Measurements from ENCODE around the gene CLEC4M.
"Not testable (repeated sequence)": the region's sequence is repeated elsewhere in the genome, so short reads cannot be mapped to it uniquely, and the experiment has no call there.

CLEC4M gene

GRCh38 chr19:7740682-7741054 is 22.4 kb upstream of the CLEC4M start:
- no peak for DNase-seq (ENCODE audit: low read depth in 1 of 2, low spot score in 1 of 2)

GRCh38 chr19:7742575-7742974 is 20.5 kb upstream of the CLEC4M start:
- no peak for DNase-seq (ENCODE audit: low read depth in 1 of 2, low spot score in 1 of 2)

DNA sequence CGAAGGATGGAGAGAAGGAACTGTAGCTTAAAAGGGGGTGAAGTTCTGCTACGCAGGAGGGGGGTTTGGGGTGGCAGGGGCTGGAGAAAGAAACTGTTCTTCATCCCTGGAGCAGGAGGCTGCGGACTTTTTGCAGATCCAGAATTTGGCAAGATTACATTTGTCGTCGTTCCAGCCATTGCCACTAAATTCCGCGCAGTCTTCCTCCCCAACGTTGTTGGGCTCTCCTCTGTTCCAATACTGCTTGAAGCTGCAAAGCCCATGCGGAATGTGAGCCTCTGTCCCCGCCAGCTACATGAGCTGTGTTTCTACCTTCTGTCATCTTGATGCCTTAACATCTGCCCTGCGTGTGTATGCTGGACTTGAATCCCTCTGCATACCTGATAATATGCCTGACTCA is 20.1 kb upstream of the CLEC4M start:
- DNase-seq (ENCODE audit: low read depth in 1 of 2, low spot score in 1 of 2) = no peak

DNA sequence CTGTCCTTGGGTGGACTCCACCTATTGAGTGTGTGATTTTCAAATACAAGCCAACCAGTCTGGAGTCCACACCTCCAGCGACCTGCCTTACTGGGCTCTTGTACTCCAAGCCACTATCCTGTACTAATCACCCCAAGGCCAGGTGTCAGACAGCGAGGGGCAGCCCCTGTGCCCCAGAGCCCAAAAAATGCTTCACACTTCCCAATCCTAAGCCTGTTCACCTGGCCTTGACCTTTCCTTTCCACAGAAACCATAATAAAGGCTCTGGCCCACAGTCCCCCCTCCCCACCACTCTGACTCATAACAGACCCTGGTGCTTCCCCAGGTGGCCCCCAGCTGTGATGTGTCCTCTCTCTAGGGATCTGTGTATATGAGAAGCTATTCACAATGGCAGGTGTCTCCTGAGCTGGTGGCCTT is 19.6 kb upstream of the CLEC4M start:
- no peak for DNase-seq (ENCODE audit: low read depth in 1 of 2, low spot score in 1 of 2)

DNA sequence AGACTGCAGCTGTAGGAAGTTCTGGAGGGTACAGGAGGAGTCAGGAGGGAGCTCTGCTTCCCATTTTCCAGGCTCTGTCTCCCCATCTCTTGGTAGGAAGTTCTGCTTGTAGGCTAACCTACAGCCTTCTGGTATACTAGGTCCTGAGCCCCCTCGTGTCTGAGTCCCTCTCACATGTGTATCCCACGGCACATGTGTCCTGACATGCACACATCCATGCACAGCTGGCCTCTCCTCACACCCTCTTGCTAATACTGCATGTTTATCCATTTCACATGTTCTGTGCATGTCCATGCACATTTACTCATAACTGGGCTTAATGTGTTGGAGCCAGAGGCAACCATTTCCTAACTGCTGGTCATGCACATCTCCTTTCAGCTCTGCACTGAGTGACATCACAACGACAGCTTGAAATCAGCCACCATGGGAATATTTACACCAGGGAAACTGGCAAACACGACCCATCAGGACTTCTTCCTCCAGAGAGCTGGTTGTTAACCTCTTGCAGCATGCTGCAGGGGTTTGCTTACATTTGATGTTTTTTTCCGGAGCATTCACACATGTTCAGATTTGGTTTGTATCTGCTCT is 18.8 kb upstream of the CLEC4M start:
- no peak for DNase-seq (ENCODE audit: low read depth in 1 of 2, low spot score in 1 of 2)

DNA sequence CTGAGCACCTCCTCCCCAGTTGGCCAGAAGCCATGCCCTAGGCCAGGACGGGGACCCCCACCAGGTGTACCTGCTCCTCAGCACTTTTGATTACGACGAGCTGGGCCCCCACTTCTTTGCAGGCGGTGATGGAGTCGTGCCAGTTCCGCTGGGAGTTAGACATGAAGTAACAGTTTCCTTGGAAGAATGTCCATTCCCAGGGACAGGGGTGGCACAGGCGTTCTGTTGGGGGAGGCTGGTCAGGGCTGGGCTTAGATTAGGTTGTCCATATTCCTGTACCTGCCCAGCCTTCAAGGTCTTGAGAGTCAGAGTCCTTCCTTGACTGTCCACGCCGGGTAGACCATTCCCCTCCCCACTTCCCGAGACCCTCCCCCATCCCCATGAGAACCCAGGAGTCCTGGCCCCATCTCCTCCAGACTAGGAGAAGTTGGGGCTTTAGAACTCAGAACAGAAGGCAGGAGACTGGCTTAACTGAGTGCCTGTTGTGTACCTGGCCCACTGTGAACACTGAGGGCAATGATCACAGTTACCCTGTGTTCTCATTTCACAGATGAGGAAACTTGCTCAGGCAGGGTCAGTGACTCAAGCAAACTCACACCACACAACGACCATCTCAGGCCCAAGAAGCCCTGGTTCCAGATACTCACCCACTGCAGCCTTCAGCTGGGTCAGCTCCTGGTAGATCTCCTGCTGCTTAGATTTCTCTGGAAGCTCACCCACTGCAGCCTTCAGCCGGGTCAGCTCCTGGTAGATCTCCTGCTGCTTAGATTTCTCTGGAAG is 18.0 kb upstream of the CLEC4M start:
- DNase-seq (ENCODE audit: low read depth in 1 of 2, low spot score in 1 of 2) = no peak

- DNase-seq (ENCODE audit: low read depth in 1 of 2, low spot score in 1 of 2) = not testable (repeated sequence)
Measured at GRCh38 chr19:7746306-7746705, 16.7 kb upstream of the CLEC4M start.

- DNase-seq (ENCODE audit: low read depth in 1 of 2, low spot score in 1 of 2) = no peak
Measured at GRCh38 chr19:7746903-7747884, 15.8 kb upstream of the CLEC4M start, which contains the start of gene CD209. TSS of gene CD209 (minus strand) at chr19:7747534. CDS start at chr19:7747511, 23 bp downstream.

- no peak for DNase-seq (ENCODE audit: low read depth in 1 of 2, low spot score in 1 of 2)
Measured at GRCh38 chr19:7748171-7748570, 14.9 kb upstream of the CLEC4M start.

GRCh38 chr19:7748756-7749155 is 14.3 kb upstream of the CLEC4M start:
- no peak for DNase-seq (ENCODE audit: low read depth in 1 of 2, low spot score in 1 of 2)

- peak in 1 of 2 donors; percentile 61 for DNase-seq (ENCODE audit: low read depth in 1 of 2, low spot score in 1 of 2)
Measured at GRCh38 chr19:7751157-7751783, 11.8 kb upstream of the CLEC4M start.

- DNase-seq (ENCODE audit: low read depth in 1 of 2, low spot score in 1 of 2) = no peak
Measured at GRCh38 chr19:7756258-7756657, 6.8 kb upstream of the CLEC4M start.

DNA sequence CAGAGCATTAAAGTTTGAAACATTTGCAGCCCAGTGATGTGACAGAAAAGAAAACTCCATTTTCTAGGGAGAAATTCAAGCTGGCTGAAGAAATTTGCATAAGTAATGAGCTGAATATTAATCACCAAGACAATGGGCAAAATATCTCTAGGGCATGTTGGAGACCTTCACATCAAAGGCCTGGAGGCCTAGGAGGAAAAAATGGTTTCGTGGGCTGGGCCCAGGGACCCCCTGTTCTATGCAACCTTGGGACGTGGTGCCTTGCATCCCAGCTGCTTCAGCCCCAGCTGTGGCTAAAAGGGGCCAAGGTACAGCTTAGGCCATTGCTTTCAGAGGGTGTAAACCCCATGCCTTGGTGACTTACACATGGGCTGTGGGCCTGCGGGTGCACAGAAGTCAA is 5.7 kb upstream of the CLEC4M start:
- no peak for DNase-seq (ENCODE audit: low read depth in 1 of 2, low spot score in 1 of 2)

GRCh38 chr19:7759156-7759555 is 3.9 kb upstream of the CLEC4M start:
- no peak for DNase-seq (ENCODE audit: low read depth in 1 of 2, low spot score in 1 of 2)

GRCh38 chr19:7763696-7764095 is 653 bp downstream of the CLEC4M start:
- DNase-seq (ENCODE audit: low read depth in 1 of 2, low spot score in 1 of 2) = no peak

GRCh38 chr19:7764157-7764556 is 1.1 kb downstream of the CLEC4M start:
- DNase-seq (ENCODE audit: low read depth in 1 of 2, low spot score in 1 of 2) = not testable (repeated sequence)

- not testable (repeated sequence) for DNase-seq (ENCODE audit: low read depth in 1 of 2, low spot score in 1 of 2)
Measured at GRCh38 chr19:7765043-7765442, 2.0 kb downstream of the CLEC4M start.

DNA sequence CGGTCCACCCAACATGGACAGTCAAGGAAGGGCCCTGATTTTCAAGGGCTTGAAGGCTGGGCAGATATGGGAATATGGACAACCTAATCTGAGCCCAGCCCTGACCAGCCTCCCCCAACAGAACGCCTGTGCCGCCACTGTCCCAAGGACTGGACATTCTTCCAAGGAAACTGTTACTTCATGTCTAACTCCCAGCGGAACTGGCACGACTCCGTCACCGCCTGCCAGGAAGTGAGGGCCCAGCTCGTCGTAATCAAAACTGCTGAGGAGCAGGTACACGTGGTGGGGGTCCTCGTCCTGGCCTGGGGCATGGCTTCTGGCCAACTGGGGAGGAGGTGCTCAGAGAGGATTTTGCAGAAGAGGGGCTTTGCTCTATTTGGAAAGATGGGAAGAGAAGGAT is 3.5 kb downstream of the CLEC4M start:
- no peak for DNase-seq (ENCODE audit: low read depth in 1 of 2, low spot score in 1 of 2)

DNA sequence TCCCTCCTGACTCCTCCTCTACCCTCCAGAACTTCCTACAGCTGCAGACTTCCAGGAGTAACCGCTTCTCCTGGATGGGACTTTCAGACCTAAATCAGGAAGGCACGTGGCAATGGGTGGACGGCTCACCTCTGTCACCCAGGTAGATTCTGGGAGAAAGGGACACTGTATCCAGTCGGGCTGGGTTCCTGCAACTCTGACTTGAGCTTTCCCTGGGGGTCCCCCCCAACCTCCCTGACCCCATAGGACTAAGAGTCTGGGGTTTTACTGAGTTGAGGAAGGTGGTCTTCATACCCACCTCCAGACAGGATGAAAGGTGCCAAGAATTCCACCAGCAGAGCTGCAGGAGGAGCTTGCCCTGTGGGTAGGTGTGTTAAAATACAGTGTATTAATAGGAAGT is 4.4 kb downstream of the CLEC4M start:
- no peak for DNase-seq (ENCODE audit: low read depth in 1 of 2, low spot score in 1 of 2)

- no peak for DNase-seq (ENCODE audit: low read depth in 1 of 2, low spot score in 1 of 2)
Measured at GRCh38 chr19:7769171-7769570, 6.1 kb downstream of the CLEC4M start.

- DNase-seq (ENCODE audit: low read depth in 1 of 2, low spot score in 1 of 2) = no peak
Measured at GRCh38 chr19:7771072-7771471, 8.0 kb downstream of the CLEC4M start.
